CD14-positive monocyte (primary cell): ENCODE data around the gene ASCC2. TPM values are rescaled to one million over a fixed set of nuclear protein-coding genes. Genes with fewer than 3 reads are reported as not detected.

Experiments
- DNase-seq, 3 donors: peaks; one replicate each; pipeline ENCODE4 v3.0.0-alpha.2; 2011 to 2022
- H2AFZ ChIP-seq: 2 replicates; pipeline ENCODE4 v1.6.0; 2012; ENCODE audit warnings: mild to moderate bottlenecking, low read depth, low read length, inconsistent platforms; ENCODE audit not compliant: insufficient read depth, poor library complexity, severe bottlenecking
- H3K27ac ChIP-seq, 2 donors: 1 replicate in 1 of 2; 2 replicates in 1 of 2; pipeline ENCODE4 v1.5.1; 2012 to 2013; ENCODE audit warnings: low read length in 2 of 2, control low read depth in 1 of 2, inconsistent platforms in 1 of 2, low read depth in 1 of 2, mild to moderate bottlenecking in 1 of 2
- H3K27me3 ChIP-seq, 2 donors: one replicate each; pipeline versions ENCODE4 v1.6.0 to v1.6.1; 2011 to 2013; ENCODE audit warnings: low read length in 2 of 2; ENCODE audit not compliant: control insufficient read depth in 2 of 2, insufficient read depth in 2 of 2
- H3K36me3 ChIP-seq, 2 donors: replicated peaks in 1 of 2; 1 replicate in 1 of 2; 2 replicates in 1 of 2; pipeline versions ENCODE4 v1.5.1 to v1.6.1; 2012 to 2013; ENCODE audit warnings: low read length in 2 of 2, control low read depth in 1 of 2, inconsistent platforms in 1 of 2, mild to moderate bottlenecking in 1 of 2; ENCODE audit not compliant: insufficient read depth in 2 of 2, control insufficient read depth in 1 of 2
- H3K4me1 ChIP-seq, 2 donors: 1 replicate in 1 of 2; 2 replicates in 1 of 2; pipeline versions ENCODE4 v1.5.1 to v1.6.1; 2012 to 2013; ENCODE audit warnings: low read length in 2 of 2, control low read depth in 1 of 2, inconsistent platforms in 1 of 2, mild to moderate bottlenecking in 1 of 2, moderate library complexity in 1 of 2; ENCODE audit not compliant: insufficient read depth in 2 of 2, control insufficient read depth in 1 of 2
- H3K4me2 ChIP-seq: replicated peaks from 2 replicates; pipeline ENCODE3; 2012; ENCODE audit warnings: low read length, moderate library complexity, mild to moderate bottlenecking; ENCODE audit not compliant: poor library complexity, severe bottlenecking; ENCODE audit errors: extremely low read depth
- H3K4me3 ChIP-seq, 3 experiments: fragments of 200-600 bp in 1 of 3; sonication (generic) in 1 of 3; replicated peaks in 1 of 3; 1 replicate in 2 of 3; 2 replicates in 1 of 3; pipeline ENCODE4 v1.5.1; 2011 to 2013; ENCODE audit warnings: low read length in 3 of 3, mild to moderate bottlenecking in 3 of 3, control low read depth in 2 of 3, low read depth in 2 of 3, inconsistent platforms in 1 of 3, moderate library complexity in 1 of 3
- H3K79me2 ChIP-seq: 2 replicates; pipeline ENCODE4 v1.6.0; 2012; ENCODE audit warnings: mild to moderate bottlenecking, control low read depth, inconsistent platforms, low read length, moderate library complexity; ENCODE audit not compliant: insufficient read depth
- H3K9ac ChIP-seq: 2 replicates; pipeline ENCODE4 v1.6.0; 2017; ENCODE audit warnings: low read length, mild to moderate bottlenecking; ENCODE audit not compliant: insufficient read depth, poor library complexity, severe bottlenecking
- H3K9me3 ChIP-seq, 2 donors: replicated peaks in 1 of 2; 1 replicate in 1 of 2; 2 replicates in 1 of 2; pipeline versions ENCODE4 v1.5.1 to v1.6.1; 2012 to 2013; ENCODE audit warnings: low read length in 2 of 2, control low read depth in 1 of 2; ENCODE audit not compliant: control insufficient read depth in 1 of 2, insufficient read depth in 1 of 2
- H4K20me1 ChIP-seq: 2 replicates; pipeline ENCODE4 v1.6.0; 2012; ENCODE audit warnings: mild to moderate bottlenecking, low read length, control low read depth, moderate library complexity; ENCODE audit not compliant: insufficient read depth
- H3K27ac Mint-ChIP-seq, 7 donors: one replicate each; pipeline ENCODE4 v1.8.0; 2020; ENCODE audit warnings: mild to moderate bottlenecking in 7 of 7, mixed read lengths in 7 of 7, moderate library complexity in 6 of 7, inconsistent platforms in 2 of 7
- H3K27me3 Mint-ChIP-seq, 3 donors: one replicate each; pipeline ENCODE4 v1.8.0; 2021 to 2022; ENCODE audit warnings: low read depth in 3 of 3, mild to moderate bottlenecking in 3 of 3, mixed read lengths in 3 of 3, moderate library complexity in 3 of 3, inconsistent platforms in 1 of 3
- H3K36me3 Mint-ChIP-seq, 2 donors: one replicate each; pipeline ENCODE4 v1.8.0; 2020; ENCODE audit warnings: mixed read lengths in 2 of 2, inconsistent platforms in 1 of 2, mild to moderate bottlenecking in 1 of 2
- H3K4me1 Mint-ChIP-seq: one replicate; pipeline ENCODE4 v1.8.0; 2020; ENCODE audit warnings: mild to moderate bottlenecking, mixed read lengths
- H3K4me3 Mint-ChIP-seq, 2 donors: one replicate each; pipeline ENCODE4 v1.8.0; 2020; ENCODE audit warnings: mild to moderate bottlenecking in 2 of 2, mixed read lengths in 2 of 2, moderate library complexity in 1 of 2
- H3K9me3 Mint-ChIP-seq, 7 donors: one replicate each; pipeline ENCODE4 v1.8.0; 2020 to 2022; ENCODE audit warnings: mixed read lengths in 7 of 7, mild to moderate bottlenecking in 6 of 7, moderate library complexity in 6 of 7, inconsistent platforms in 2 of 7
- CTCF ChIP-seq: fragments of 200-600 bp; IDR thresholded peaks from one replicate; pipeline ENCODE4 v1.8.0; 2022; ENCODE audit warnings: antibody characterized with exemption, mild to moderate bottlenecking
- WGBS: methylation state at CpG from one replicate; pipeline ENCODE4 v1.1.5; 2013; ENCODE audit warnings: missing lambda C conversion rate; ENCODE audit not compliant: insufficient coverage; 5-methylcytosine and 5-hydroxymethylcytosine counted together
- intact Hi-C, 2 donors: fragments of 100-400 bp; cut with micrococcal nuclease; formaldehyde crosslinking; loops; one replicate each; pipeline versions ENCODE4 v1.15.0 to v1.15.1; 2023
- polyA plus RNA-seq, 3 donors: library from polyadenylated mRNA; depleted of rRNA in 1 of 3; unstranded in 2 of 3; stranded (reverse) in 1 of 3; fragments of 300-500 nt in 2 of 3; fragments of >200 nt in 1 of 3; fragmentation: Illumina TruSeq in 2 of 3; gene quantifications; 1 replicate in 2 of 3; 2 replicates in 1 of 3; pipeline ENCODE4 v1.2.3, GENCODE V29; 2012 to 2021

ASCC2 gene
- polyA plus RNA-seq, 3 donors, result 23.8 to 77.2 (median 39.6) TPM

- Histone ChIP-seq H3K27me3 (no peaks in the 10 kb centered on the region), H3K79me2 (no peaks in the 10 kb centered on the region), H4K20me1 (no peaks in the 10 kb centered on the region), H3K27ac (no peak overlapping the region), H2AFZ (no peak overlapping the region), H3K9me3 (no peaks in the 10 kb centered on the region), H3K9ac (no peak overlapping the region), H3K36me3 (peaks cover 60 to 68% of the 10 kb centered on the region in 2 donors), H3K4me1 (no peaks in the 10 kb centered on the region), H3K4me3 (no peak overlapping the region), H3K4me2 (no peak overlapping the region)
- no peak for TF ChIP-seq CTCF
- peak overlapping the region in 1 of 2 donors; percentile 4 for H3K4me3 Mint-ChIP-seq
- no peak for DNase-seq
- peaks cover 0 to 2% (median 0%) of the 10 kb centered on the region in 3 donors for H3K27me3 Mint-ChIP-seq
- 71% methylated on average over 24 of the region's 27 CpGs for WGBS
- H3K9me3 Mint-ChIP-seq, result peaks cover 0 to 2% (median 0%) of the 10 kb centered on the region in 7 donors
- intact Hi-C loops, result no loop called here
- peaks cover 66 to 70% of the 10 kb centered on the region in 2 donors for H3K36me3 Mint-ChIP-seq
- peak overlapping the region in 3 of 7 donors; percentile 14 to 23 (median 19) for H3K27ac Mint-ChIP-seq
- H3K4me1 Mint-ChIP-seq, result no peaks in the 10 kb centered on the region
Observed at GRCh38 chr22:29788339-29789279, 49.5 kb downstream of the ASCC2 start.

- WGBS, result 92% methylated on average over 8 of the region's 9 CpGs
- peak overlapping the region in 3 of 7 donors; percentile 5 to 30 (median 24) for H3K27ac Mint-ChIP-seq
Observed at GRCh38 chr22:29787371-29787980, 50.6 kb downstream of the ASCC2 start.

More at GRCh38 chr22:29787371-29787980, 50.6 kb downstream of the ASCC2 start:
- Mint-ChIP-seq H3K36me3 (peaks cover 55 to 59% of the 10 kb centered on the region in 2 donors), H3K9me3 (peaks cover 0 to 2% (median 0%) of the 10 kb centered on the region in 7 donors), H3K4me3 (no peak overlapping the region), H3K27me3 (peaks cover 0 to 2% (median 0%) of the 10 kb centered on the region in 3 donors), H3K4me1 (no peaks in the 10 kb centered on the region)
- TF ChIP-seq CTCF, result no peak
- no peak for DNase-seq
- no peaks in the 10 kb centered on the region for H3K27me3 ChIP-seq
- H3K27ac ChIP-seq, result peak overlapping the region in 1 of 2 donors; percentile 3
- H2AFZ ChIP-seq, result no peak overlapping the region
- H4K20me1 ChIP-seq, result no peaks in the 10 kb centered on the region
- no peak overlapping the region for H3K9ac ChIP-seq
- H3K79me2 ChIP-seq, result no peaks in the 10 kb centered on the region
- no peaks in the 10 kb centered on the region for H3K9me3 ChIP-seq
- no peak overlapping the region for H3K4me3 ChIP-seq
- no peaks in the 10 kb centered on the region for H3K4me1 ChIP-seq
- H3K4me2 ChIP-seq, result no peak overlapping the region
- intact Hi-C loops, result no loop called here
- H3K36me3 ChIP-seq, result peaks cover 48 to 57% of the 10 kb centered on the region in 2 donors
